Mesendoderm (in vitro differentiated cells): Measurements from ENCODE around the gene CASZ1.

Experiments
- DNase-seq: peaks from one replicate; pipeline ENCODE4 v3.0.0; 2013
- H2AK5ac ChIP-seq: 2 replicates; pipeline ENCODE4 v1.6.1; 2013; ENCODE audit warnings: low read length, inconsistent platforms
- H2BK120ac ChIP-seq: 2 replicates; pipeline ENCODE4 v1.6.1; 2013; ENCODE audit warnings: low read depth, mild to moderate bottlenecking, low read length, moderate library complexity, mixed read lengths
- H2BK15ac ChIP-seq: replicated peaks from 2 replicates; pipeline ENCODE4 v1.6.1; 2013; ENCODE audit warnings: low read depth, mild to moderate bottlenecking, moderate library complexity
- H2BK5ac ChIP-seq: 2 replicates; pipeline ENCODE4 v1.6.1; 2013; ENCODE audit warnings: low read length, inconsistent platforms
- H3K18ac ChIP-seq: 2 replicates; pipeline ENCODE4 v1.6.1; 2013; ENCODE audit warnings: mild to moderate bottlenecking, low read length, mixed read lengths
- H3K23ac ChIP-seq: one replicate; pipeline ENCODE4 v1.6.1; 2013; ENCODE audit warnings: low read length
- H3K27ac ChIP-seq: 2 replicates; pipeline ENCODE4 v1.5.1; 2013; ENCODE audit warnings: low read depth, mild to moderate bottlenecking, inconsistent platforms, low read length, moderate library complexity
- H3K27me3 ChIP-seq: 2 replicates; pipeline ENCODE4 v1.6.1; 2013; ENCODE audit warnings: low read length, control low read depth, mild to moderate bottlenecking, inconsistent platforms; ENCODE audit not compliant: insufficient read depth, poor library complexity
- H3K36me3 ChIP-seq: 2 replicates; pipeline ENCODE4 v1.6.1; 2013; ENCODE audit warnings: low read length, inconsistent platforms; ENCODE audit not compliant: control insufficient read depth, insufficient read depth
- H3K4ac ChIP-seq: one replicate; pipeline ENCODE4 v1.6.1; 2013; ENCODE audit warnings: low read depth, mild to moderate bottlenecking, low read length, moderate library complexity
- H3K4me1 ChIP-seq: 2 replicates; pipeline ENCODE4 v1.6.1; 2013; ENCODE audit warnings: low read depth, low read length, inconsistent platforms; ENCODE audit not compliant: control insufficient read depth
- H3K4me2 ChIP-seq: 2 replicates; pipeline ENCODE4 v1.6.1; 2013; ENCODE audit warnings: low read length
- H3K4me3 ChIP-seq: 2 replicates; pipeline ENCODE4 v1.5.1; 2013; ENCODE audit warnings: mild to moderate bottlenecking, low read length
- H3K56ac ChIP-seq: one replicate; pipeline ENCODE4 v1.6.1; 2013; ENCODE audit warnings: low read length
- H3K79me1 ChIP-seq: 2 replicates; pipeline ENCODE4 v1.6.1; 2013; ENCODE audit warnings: low read length, inconsistent platforms
- H3K79me2 ChIP-seq: 2 replicates; pipeline ENCODE4 v1.6.1; 2013; ENCODE audit warnings: mild to moderate bottlenecking, low read length; ENCODE audit not compliant: control insufficient read depth, insufficient read depth
- H3K9ac ChIP-seq: 2 replicates; pipeline ENCODE4 v1.6.1; 2013; ENCODE audit warnings: low read length, inconsistent platforms
- H4K5ac ChIP-seq: one replicate; pipeline ENCODE4 v1.6.1; 2013; ENCODE audit warnings: low read length
- H4K8ac ChIP-seq: one replicate; pipeline ENCODE4 v1.6.1; 2013; ENCODE audit warnings: low read depth, mild to moderate bottlenecking, control low read depth, low read length, moderate library complexity
- WGBS: extraction: QIAGEN DNeasy Blood & Tissue Kit; methylation state at CpG from one replicate; pipeline ENCODE4 v1.1.7; 2013; ENCODE audit warnings: low lambda C conversion rate, missing lambda C conversion rate; ENCODE audit not compliant: insufficient coverage; ENCODE audit errors: extremely low coverage; 5-methylcytosine and 5-hydroxymethylcytosine counted together

Gene CASZ1

GRCh38 chr1:10765304-10765703, 31.1 kb downstream of the CASZ1 start:
- no CpG with 5 or more reads among the region's 15 CpGs for WGBS
- Histone ChIP-seq H3K27ac (no peak overlapping the region), H4K5ac (no peak overlapping the region), H3K23ac (no peak overlapping the region), H2BK15ac (no peak overlapping the region), H3K56ac (no peak overlapping the region), H2BK120ac (no peak overlapping the region), H2BK5ac (no peak overlapping the region), H3K4ac (no peak overlapping the region), H3K4me2 (no peak overlapping the region), H3K79me1 (no peaks in the 10 kb centered on the region), H3K4me1 (no peaks in the 10 kb centered on the region), H3K79me2 (no peaks in the 10 kb centered on the region), H3K4me3 (no peak overlapping the region), H2AK5ac (no peak overlapping the region), H3K27me3 (no peaks in the 10 kb centered on the region), H4K8ac (no peak overlapping the region), H3K9ac (no peak overlapping the region), H3K36me3 (no peaks in the 10 kb centered on the region), H3K18ac (no peak overlapping the region)
- no peak for DNase-seq

GRCh38 chr1:10764296-10764798, 32.1 kb downstream of the CASZ1 start:
- no peak overlapping the region for H2BK5ac ChIP-seq
- no peak overlapping the region for H3K18ac ChIP-seq
- no peak overlapping the region for H3K56ac ChIP-seq
- no peaks in the 10 kb centered on the region for H3K27me3 ChIP-seq
- WGBS: no CpG with 5 or more reads among the region's 6 CpGs
- H2BK120ac ChIP-seq: no peak overlapping the region
- no peak overlapping the region for H3K4me3 ChIP-seq
- DNase-seq: no peak
- no peak overlapping the region for H2BK15ac ChIP-seq
- H3K27ac ChIP-seq: no peak overlapping the region
- no peaks in the 10 kb centered on the region for H3K36me3 ChIP-seq
- no peak overlapping the region for H3K4ac ChIP-seq
- no peaks in the 10 kb centered on the region for H3K4me1 ChIP-seq
- H2AK5ac ChIP-seq: no peak overlapping the region
- no peaks in the 10 kb centered on the region for H3K79me2 ChIP-seq
- H4K8ac ChIP-seq: no peak overlapping the region
- no peak overlapping the region for H3K23ac ChIP-seq
- H4K5ac ChIP-seq: no peak overlapping the region
- no peaks in the 10 kb centered on the region for H3K79me1 ChIP-seq
- no peak overlapping the region for H3K4me2 ChIP-seq
- no peak overlapping the region for H3K9ac ChIP-seq

DNA sequence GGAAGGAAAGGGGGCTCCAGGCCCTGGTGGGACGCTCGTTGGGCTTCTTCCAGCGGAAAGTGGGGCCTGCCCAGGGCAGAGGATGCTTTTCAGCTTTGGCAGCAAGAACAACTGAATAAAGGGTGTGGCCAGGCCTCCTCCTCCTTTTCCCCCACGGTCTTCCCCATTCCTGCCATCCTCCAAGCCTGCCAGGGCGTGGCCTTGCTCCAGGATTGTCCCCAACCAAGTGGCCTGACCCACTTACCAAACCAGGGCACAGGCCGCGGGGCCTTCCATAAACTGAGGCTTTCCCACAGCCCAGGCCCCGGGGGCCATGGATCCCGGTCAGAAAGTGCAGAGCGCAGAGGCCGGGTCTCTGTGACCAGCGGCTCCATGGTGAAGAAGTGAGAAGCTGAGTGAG, 33.6 kb downstream of the CASZ1 start:
- no peak overlapping the region for H2BK15ac ChIP-seq
- no peaks in the 10 kb centered on the region for H3K4me1 ChIP-seq
- H3K4me2 ChIP-seq: no peak overlapping the region
- H3K4ac ChIP-seq: no peak overlapping the region
- no peak overlapping the region for H3K18ac ChIP-seq
- DNase-seq: no peak
- no peak overlapping the region for H4K5ac ChIP-seq
- no peaks in the 10 kb centered on the region for H3K79me1 ChIP-seq
- H2AK5ac ChIP-seq: no peak overlapping the region
- no CpG with 5 or more reads among the region's 12 CpGs for WGBS
- no peaks in the 10 kb centered on the region for H3K27me3 ChIP-seq
- H3K79me2 ChIP-seq: no peaks in the 10 kb centered on the region
- no peak overlapping the region for H2BK5ac ChIP-seq
- no peak overlapping the region for H3K23ac ChIP-seq
- H3K27ac ChIP-seq: no peak overlapping the region
- no peaks in the 10 kb centered on the region for H3K36me3 ChIP-seq
- no peak overlapping the region for H3K9ac ChIP-seq
- H3K56ac ChIP-seq: no peak overlapping the region
- H4K8ac ChIP-seq: no peak overlapping the region
- H3K4me3 ChIP-seq: no peak overlapping the region
- H2BK120ac ChIP-seq: no peak overlapping the region

DNA sequence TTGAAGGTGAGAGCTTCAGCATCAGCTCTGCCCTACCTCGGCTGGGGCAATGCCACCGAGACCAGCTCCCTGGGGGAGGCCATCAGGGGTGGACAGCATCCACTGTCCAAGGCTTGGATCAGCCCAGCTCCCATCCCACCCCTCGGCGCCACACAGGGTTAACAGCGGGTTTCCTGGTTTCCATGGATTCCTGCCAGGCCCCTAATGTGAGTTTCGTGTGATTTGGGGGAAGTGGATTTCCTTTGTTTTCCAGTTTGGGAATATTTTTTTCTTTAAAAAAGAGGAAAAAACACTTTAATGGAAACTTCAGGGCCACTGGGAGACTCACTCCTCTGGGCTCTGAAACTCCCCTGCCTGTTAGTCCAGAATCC, 34.3 kb downstream of the CASZ1 start:
- Histone ChIP-seq H3K79me2 (no peaks in the 10 kb centered on the region), H3K4me1 (no peaks in the 10 kb centered on the region), H3K27ac (no peak overlapping the region), H3K9ac (no peak overlapping the region), H3K79me1 (no peaks in the 10 kb centered on the region), H2BK15ac (no peak overlapping the region), H3K18ac (no peak overlapping the region), H3K36me3 (no peaks in the 10 kb centered on the region), H3K56ac (no peak overlapping the region), H3K4ac (no peak overlapping the region), H2AK5ac (no peak overlapping the region), H3K27me3 (no peaks in the 10 kb centered on the region), H2BK120ac (no peak overlapping the region), H3K23ac (no peak overlapping the region), H4K5ac (no peak overlapping the region), H3K4me3 (no peak overlapping the region), H3K4me2 (no peak overlapping the region), H4K8ac (no peak overlapping the region), H2BK5ac (no peak overlapping the region)
- WGBS: no CpG with 5 or more reads among the region's 6 CpGs
- DNase-seq: no peak

GRCh38 chr1:10761503-10762152, 34.8 kb downstream of the CASZ1 start:
- H3K4ac ChIP-seq: no peak overlapping the region
- no peaks in the 10 kb centered on the region for H3K36me3 ChIP-seq
- no peak overlapping the region for H2BK120ac ChIP-seq
- H3K4me2 ChIP-seq: no peak overlapping the region
- H3K23ac ChIP-seq: no peak overlapping the region
- H2BK5ac ChIP-seq: no peak overlapping the region
- WGBS: no CpG with 5 or more reads among the region's 23 CpGs
- H3K27ac ChIP-seq: no peak overlapping the region
- DNase-seq: peak; percentile 25
- H3K18ac ChIP-seq: no peak overlapping the region
- H2AK5ac ChIP-seq: no peak overlapping the region
- H2BK15ac ChIP-seq: no peak overlapping the region
- H3K4me1 ChIP-seq: peaks cover 2% of the 10 kb centered on the region
- no peak overlapping the region for H3K9ac ChIP-seq
- no peak overlapping the region for H4K5ac ChIP-seq
- no peaks in the 10 kb centered on the region for H3K79me2 ChIP-seq
- H3K56ac ChIP-seq: no peak overlapping the region
- no peak overlapping the region for H3K4me3 ChIP-seq
- H4K8ac ChIP-seq: no peak overlapping the region
- H3K79me1 ChIP-seq: no peaks in the 10 kb centered on the region
- H3K27me3 ChIP-seq: no peaks in the 10 kb centered on the region
